Dermis blood vessel endothelial cell (primary cell): ENCODE results near the gene NR5A2. TPM values are rescaled to one million over a fixed set of nuclear protein-coding genes. Genes with fewer than 3 reads are reported as not detected.
"Not testable (repeated sequence)": the region's sequence is repeated elsewhere in the genome, so short reads cannot be mapped to it uniquely, and the experiment has no call there.

Experiments used
- DNase-seq: peaks from one replicate; pipeline ENCODE4 v3.0.0; 2010
- total RNA-seq: library from RNA; depleted of rRNA; stranded (reverse); fragments of >200 nt; gene quantifications from 2 replicates; pipeline ENCODE4 v1.2.3, GENCODE V29; 2014

Gene NR5A2
- total RNA-seq, 1 donor from 2014 or later: 16.0 TPM

DNA sequence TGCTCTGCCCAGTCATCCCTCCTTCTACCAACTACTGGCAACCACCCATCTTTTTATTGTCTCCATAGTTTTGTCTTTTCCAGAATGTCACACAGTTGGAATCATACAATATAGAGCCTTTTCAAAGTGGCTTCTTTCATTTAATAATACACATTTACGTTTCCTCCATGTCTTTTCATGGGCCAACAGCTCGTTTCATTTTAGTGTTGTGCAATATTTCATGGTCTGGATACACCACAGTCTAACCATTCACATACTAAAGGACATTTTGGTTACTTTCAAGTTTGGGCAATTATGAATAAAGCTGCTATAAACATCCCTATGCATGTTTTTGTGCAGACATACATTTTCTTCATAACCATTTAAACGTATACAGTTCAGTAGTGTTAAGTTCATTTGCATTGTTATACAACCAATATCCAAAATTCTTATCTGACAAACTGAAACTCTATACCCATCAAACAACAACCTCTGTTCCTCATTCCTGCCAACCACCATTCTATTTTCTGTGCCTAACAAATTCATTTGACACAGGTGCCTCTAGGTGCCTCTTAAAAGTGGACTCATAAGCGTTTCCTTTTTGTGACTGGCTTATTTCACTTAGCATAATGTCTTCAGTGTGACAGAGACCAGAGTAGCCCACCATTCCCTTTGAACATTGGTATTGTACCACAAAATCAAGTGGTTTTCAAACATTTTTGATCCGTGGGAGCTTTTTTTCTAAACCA, 138.1 kb downstream of the NR5A2 start:
- no peak for DNase-seq

- DNase-seq: no peak
These were observed 138.9 kb downstream of the NR5A2 start for GRCh38 chr1:200166411-200166810.

DNA sequence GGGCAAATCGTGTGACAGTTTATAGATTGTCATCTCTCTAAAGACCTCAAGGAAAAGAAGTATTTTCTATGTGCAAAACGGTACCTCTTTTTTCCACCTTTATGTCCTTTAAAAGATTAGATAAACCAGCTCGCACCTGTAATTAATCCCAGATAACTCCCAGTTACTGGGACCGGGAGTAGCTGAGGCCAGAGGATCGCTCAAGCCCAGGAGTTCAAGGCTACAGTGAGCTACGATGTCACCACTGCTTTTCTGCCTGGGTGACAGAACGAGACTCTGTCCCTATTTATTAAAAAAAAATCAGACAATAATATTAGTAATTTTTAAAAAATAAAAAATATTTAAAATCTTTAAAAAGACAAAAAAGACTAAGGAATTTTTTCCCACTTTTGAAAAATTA, 141.4 kb downstream of the NR5A2 start:
- no peak for DNase-seq

DNA sequence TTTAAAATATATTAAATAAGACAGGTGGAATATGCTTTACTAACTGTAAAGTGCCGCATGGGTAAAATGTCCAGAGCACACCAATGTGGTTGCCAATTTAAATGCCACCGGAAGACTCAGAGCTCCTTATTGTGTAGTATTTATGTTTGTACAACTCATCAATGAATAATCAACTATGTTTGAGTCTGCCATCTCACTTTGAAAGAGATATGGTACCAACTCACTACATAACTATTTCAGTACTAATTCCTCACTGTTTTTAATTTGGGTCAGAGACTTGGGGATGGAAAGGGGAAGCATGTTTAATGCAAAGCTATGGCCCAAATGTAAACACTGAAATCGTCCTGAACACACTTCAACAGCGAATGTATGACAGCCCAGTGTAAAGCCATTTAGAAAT, 144.8 kb downstream of the NR5A2 start:
- no peak for DNase-seq

- no peak for DNase-seq
These were observed 145.6 kb downstream of the NR5A2 start for GRCh38 chr1:200173097-200173618.

GRCh38 chr1:200174525-200175295, 147.2 kb downstream of the NR5A2 start:
- DNase-seq: no peak

GRCh38 chr1:200176181-200176580, 148.7 kb downstream of the NR5A2 start:
- no peak for DNase-seq

DNA sequence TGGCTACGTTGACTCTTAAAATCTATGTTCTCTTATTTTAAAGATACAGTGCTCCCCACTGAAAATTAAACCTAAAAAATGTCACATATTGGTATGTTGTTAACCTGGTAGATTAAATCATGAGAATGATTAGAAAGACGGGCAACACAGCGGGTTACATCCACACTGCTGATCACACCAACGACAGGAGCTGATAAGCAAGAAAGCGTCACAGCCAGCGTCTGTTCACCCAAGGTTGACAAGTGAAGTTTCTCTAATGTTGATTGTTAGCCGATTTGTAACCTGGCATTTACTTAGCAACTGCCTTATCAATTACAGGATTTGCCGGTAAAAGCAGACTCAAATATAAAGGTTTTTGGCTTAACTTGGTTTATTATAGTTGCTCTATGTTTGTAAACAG, 149.3 kb downstream of the NR5A2 start:
- DNase-seq: no peak

- peak; percentile 53 for DNase-seq
These were observed 150.8 kb downstream of the NR5A2 start for GRCh38 chr1:200178340-200178739.

- peak; percentile 61 for DNase-seq
These were observed 151.7 kb downstream of the NR5A2 start for GRCh38 chr1:200179126-200179780.

DNA sequence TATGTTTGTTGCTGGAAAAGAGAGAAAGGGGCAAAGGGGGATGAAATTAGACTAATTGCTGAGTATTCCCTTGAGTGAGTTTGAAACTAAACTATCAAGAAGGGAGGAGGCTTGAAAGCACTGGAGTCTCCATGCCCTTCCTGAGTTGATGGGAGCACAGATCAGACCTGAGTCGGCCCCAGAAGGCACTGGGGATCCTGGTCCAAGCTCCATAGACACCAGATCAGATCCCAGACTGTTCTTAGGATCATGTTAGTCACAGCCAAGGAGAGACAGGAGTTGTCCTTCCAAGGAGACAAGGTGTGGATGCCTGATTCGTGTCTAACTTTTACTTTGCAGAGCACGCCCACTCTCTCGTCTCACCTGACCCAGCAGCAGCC, 152.3 kb downstream of the NR5A2 start:
- DNase-seq: no peak

- DNase-seq: peak; percentile 81
These were observed 153.3 kb downstream of the NR5A2 start for GRCh38 chr1:200180821-200181220.

GRCh38 chr1:200181861-200182260, 154.4 kb downstream of the NR5A2 start:
- DNase-seq: no peak

DNA sequence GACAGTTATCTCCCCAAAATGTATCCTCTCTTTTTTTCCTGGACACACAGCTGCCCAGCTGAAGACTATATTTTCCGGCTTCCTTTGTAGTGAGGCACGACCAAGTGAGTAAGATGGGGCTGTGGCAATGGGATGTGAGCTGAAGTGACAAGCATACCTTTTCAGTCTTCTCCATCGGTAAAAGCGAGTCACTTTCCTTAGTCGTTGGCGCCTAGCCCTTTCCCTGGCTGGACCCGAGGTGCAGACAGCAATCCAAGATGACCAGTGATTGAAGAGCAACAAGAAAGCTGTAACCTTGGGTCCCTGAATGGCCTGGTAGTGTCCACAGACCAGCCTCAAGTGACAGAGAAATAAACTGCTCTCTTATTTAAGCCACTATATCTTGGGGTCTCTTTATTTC, 155.2 kb downstream of the NR5A2 start:
- DNase-seq: no peak

DNA sequence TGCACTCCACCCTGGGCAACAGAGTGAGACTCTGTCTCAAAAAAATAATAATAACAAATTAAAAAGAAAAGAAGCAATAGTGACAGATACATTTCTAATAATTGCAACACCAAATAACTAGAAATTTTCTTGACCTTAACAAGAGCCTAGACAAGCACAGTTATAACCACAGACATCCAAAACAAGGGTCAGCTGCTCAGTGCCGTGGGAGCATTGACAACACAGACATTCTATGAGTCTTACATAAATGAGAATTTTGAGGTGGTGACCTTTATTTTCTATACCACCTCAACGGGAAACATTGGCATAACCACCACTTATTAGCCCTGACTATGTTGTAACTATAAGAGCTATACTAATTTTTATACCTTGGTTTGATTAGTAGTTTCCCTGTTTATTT, 156.1 kb downstream of the NR5A2 start:
- no peak for DNase-seq

DNA sequence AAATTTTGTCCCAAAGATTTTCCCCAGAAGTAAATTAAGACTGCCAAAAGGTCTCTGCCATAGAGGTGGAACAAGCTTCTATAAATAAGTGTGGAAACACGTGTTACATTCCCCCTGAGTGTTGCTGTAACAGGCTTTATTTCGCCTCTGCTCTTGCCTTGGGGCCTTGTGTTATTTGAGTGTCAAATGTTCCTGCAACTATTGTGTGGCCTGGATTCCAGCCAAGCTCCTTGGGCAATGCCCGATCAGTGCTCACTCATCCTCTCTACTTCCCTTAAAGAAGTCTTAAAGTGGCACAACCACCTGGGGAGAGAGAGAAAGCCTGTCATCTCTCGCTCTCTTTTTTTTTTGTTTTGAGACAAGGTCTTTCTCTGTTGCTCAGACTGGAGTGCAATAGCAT, 156.7 kb downstream of the NR5A2 start:
- DNase-seq: peak; percentile 79

DNA sequence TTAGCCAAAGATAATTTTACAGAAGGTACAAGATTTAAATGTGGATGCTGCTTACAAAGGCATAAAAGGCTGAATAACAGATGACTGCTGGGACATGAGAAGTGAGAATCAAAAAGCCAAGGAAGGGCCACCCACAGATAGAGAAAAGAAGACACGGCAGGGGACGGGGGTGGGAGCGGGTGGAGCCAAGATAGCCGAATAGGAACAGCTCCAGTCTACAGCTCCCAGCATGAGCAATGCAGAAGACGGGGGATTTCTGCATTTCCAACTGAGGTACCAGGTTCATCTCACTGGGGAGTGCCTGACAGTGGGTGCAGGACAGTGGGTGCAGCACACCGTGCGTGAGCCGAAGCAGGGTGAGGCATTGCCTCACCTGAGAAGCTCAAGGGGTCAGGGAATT, 157.7 kb downstream of the NR5A2 start:
- DNase-seq: not testable (repeated sequence)

DNA sequence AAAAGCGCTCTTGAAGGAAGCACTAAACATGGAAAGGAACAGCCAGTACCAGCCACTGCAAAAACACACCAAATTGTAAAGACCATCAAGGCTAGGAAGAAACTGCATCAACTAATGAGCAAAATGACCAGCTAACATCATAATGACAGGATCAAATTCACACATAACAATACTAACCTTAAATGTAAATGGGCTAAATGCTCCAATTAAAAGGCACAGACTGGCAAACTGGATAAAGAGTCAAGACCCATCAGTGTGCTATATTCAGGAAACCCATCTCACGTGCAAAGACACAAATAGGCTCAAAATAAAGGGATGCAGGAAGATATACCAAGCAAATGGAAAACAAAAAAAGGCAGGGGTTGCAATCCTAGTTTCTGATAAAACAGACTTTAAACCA, 159.8 kb downstream of the NR5A2 start:
- not testable (repeated sequence) for DNase-seq

DNA sequence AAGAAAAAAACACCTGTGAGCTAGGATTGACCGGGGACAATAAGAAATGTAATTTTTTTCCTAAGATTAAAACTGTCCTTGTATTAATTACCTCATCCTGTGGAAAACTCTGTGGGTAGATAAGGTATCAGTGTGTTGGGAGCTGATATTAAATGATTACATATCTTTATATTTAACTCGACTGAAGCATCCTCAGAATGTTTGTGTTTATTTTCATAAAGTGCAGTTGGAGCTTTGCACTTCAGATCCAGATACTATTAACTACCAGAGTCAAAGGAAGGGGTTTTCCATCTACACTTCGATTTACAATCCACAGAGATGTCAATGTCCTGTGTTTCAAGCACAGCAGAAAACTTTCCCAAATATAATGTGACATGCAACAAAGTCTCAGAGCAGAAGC, 164.5 kb downstream of the NR5A2 start:
- DNase-seq: no peak

DNA sequence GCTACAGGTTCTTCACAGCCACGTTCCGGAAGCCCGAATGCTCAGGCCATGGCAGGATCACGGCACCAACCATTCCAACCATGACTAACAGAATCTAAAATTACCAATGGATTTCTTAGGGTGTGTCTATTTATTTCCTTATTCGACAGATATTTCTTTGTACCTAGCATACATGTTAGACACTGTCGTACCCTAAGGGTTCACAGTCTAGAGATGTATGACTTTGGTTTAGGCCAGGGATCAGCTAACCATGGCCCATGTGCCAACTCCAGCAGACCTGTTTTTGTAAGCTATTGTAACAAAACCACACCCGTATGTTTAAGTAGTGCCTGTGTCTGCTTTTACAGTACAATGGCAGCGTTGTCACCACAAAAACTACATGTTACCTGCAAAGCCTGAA, 167.0 kb downstream of the NR5A2 start:
- no peak for DNase-seq

GRCh38 chr1:200198236-200198635, 170.7 kb downstream of the NR5A2 start:
- no peak for DNase-seq

DNA sequence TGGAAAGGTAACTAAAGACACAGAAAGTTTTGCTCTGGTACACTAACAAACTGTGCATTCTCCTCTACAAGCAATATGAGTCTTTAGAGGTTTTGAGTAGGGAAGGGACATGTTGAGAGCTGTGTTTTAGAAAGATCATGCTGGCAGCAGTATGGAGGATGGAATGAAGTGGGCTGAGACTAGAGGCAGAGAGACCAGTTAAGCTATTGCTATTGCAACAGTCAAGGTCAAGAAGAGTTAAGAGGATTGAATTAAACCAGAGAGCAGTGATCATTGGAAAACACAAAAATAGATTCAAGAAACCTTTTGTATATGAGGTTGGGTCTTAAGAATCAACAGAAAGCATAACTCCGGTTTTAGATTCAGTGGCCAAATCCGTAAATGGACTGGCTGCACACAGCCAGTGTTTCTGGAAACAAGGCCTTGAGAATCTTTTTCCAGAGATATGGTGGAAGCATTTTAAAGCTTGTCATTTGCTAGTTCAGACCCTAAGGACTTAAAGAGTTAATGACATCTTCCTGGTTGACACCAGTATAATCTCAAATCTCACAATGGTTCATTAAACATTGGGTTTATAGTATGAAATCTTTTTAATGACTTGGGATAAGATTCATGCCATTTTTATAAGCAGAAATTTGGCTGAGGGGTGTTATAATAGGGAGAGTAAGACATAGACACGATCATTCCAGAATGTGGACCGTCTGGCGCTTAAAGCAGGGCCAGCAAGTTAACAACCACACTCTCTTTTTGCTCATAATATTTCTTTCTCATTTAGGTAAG, 177.9 kb downstream of the NR5A2 start:
- DNase-seq: no peak

DNA sequence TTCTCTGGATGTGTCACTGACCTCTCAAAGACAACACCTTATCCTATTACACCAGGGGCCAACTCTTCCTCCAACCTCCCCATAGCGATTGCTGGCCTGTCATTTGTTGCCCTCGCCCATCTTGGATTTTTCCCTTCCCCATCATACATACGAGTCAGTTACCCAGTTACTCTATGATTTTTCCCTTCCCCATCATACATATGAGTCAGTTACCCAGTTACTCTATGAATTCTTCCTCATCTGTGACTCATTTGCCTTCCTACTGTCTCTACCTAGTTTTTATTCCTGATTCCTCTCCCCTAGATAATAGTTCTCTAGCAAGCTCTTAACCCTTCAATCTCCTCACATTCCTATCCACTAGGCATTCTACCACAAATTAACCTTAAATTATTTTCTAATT, 178.8 kb downstream of the NR5A2 start:
- no peak for DNase-seq
